Activated T-cell treated with anti-CD3 and anti-CD28 coated beads, Interleukin-2, amount 50 U/mL, for 24 hours (primary cell): ENCODE data around the gene SLC16A1.

Source experiments
- DNase-seq: peaks from one replicate; pipeline ENCODE4 v3.0.0-alpha.2; 2020
- H3K27ac Mint-ChIP-seq: 2 replicates; pipeline ENCODE4 v1.8.0; 2020; ENCODE audit warnings: mild to moderate bottlenecking, mixed read lengths
- H3K27me3 Mint-ChIP-seq: 2 replicates; pipeline ENCODE4 v1.8.0; 2020; ENCODE audit warnings: mixed read lengths
- H3K36me3 Mint-ChIP-seq: 2 replicates; pipeline ENCODE4 v1.8.0; 2020; ENCODE audit warnings: low read depth, mixed read lengths
- H3K4me1 Mint-ChIP-seq: 2 replicates; pipeline ENCODE4 v1.8.0; 2020; ENCODE audit warnings: low read depth, mixed read lengths
- H3K4me3 Mint-ChIP-seq: 2 replicates; pipeline ENCODE4 v1.8.0; 2020; ENCODE audit warnings: mild to moderate bottlenecking, moderate library complexity, mixed read lengths
- H3K9me3 Mint-ChIP-seq: 2 replicates; pipeline ENCODE4 v1.8.0; 2020; ENCODE audit warnings: mixed read lengths

SLC16A1 gene

GRCh38 chr1:112869895-112870294, 86.1 kb downstream of the SLC16A1 start:
- Mint-ChIP-seq H3K4me1 (no peaks in the 10 kb centered on the region), H3K36me3 (no peaks in the 10 kb centered on the region), H3K4me3 (no peak overlapping the region), H3K27me3 (peaks cover 4% of the 10 kb centered on the region), H3K9me3 (no peaks in the 10 kb centered on the region), H3K27ac (no peak overlapping the region)
- no peak for DNase-seq

- H3K36me3 Mint-ChIP-seq: no peaks in the 10 kb centered on the region
- no peaks in the 10 kb centered on the region for H3K9me3 Mint-ChIP-seq
- no peak overlapping the region for H3K27ac Mint-ChIP-seq
- peaks cover 4% of the 10 kb centered on the region for H3K27me3 Mint-ChIP-seq
- DNase-seq: no peak
- no peak overlapping the region for H3K4me3 Mint-ChIP-seq
- H3K4me1 Mint-ChIP-seq: peaks cover 4% of the 10 kb centered on the region
Observed at GRCh38 chr1:112868191-112868590, 87.8 kb downstream of the SLC16A1 start.

- Mint-ChIP-seq H3K4me3 (no peak overlapping the region), H3K27ac (no peak overlapping the region), H3K27me3 (peaks cover 4% of the 10 kb centered on the region), H3K9me3 (no peaks in the 10 kb centered on the region), H3K36me3 (no peaks in the 10 kb centered on the region), H3K4me1 (peaks cover 4% of the 10 kb centered on the region)
- no peak for DNase-seq
Observed at GRCh38 chr1:112866981-112867380, 89.0 kb downstream of the SLC16A1 start.

- DNase-seq: no peak
- Mint-ChIP-seq H3K4me3 (no peak overlapping the region), H3K36me3 (no peaks in the 10 kb centered on the region), H3K27ac (no peak overlapping the region), H3K9me3 (no peaks in the 10 kb centered on the region), H3K4me1 (peaks cover 4% of the 10 kb centered on the region), H3K27me3 (no peaks in the 10 kb centered on the region)
Observed at GRCh38 chr1:112866151-112866550, 89.8 kb downstream of the SLC16A1 start.

- peaks cover 4% of the 10 kb centered on the region for H3K4me1 Mint-ChIP-seq
- no peak for DNase-seq
- no peaks in the 10 kb centered on the region for H3K36me3 Mint-ChIP-seq
- H3K9me3 Mint-ChIP-seq: no peaks in the 10 kb centered on the region
- no peak overlapping the region for H3K4me3 Mint-ChIP-seq
- H3K27me3 Mint-ChIP-seq: no peaks in the 10 kb centered on the region
- H3K27ac Mint-ChIP-seq: no peak overlapping the region
Observed at GRCh38 chr1:112862753-112863426, 93.1 kb downstream of the SLC16A1 start.
